ENCODE results near the gene NOTUM. TPM values are rescaled to one million over a fixed set of nuclear protein-coding genes. Genes with fewer than 3 reads are reported as not detected.

Gene NOTUM
- total and polyA plus RNA-seq, 10 of the 15 experiments (the other 5 are each of a cell fraction or from before 2014, with no cell fraction given): 0.04 to 0.13 TPM; not detected in 8

GRCh38 chr17:82001571-82002056, 40.6 kb upstream of the NOTUM start:
- Histone ChIP-seq H3K4me1 (ENCODE audit: control insufficient read depth, insufficient read depth, low read length) (no peaks in the 10 kb centered on the region), H4K20me1 (ENCODE audit: control insufficient read depth, insufficient read depth) (no peaks in the 10 kb centered on the region), H3K79me2 (ENCODE audit: control insufficient read depth, insufficient read depth, low read length) (no peaks in the 10 kb centered on the region), H3K36me3 (ENCODE audit: control insufficient read depth in 2 of 2, insufficient read depth in 2 of 2, low read length in 1 of 2) (peaks cover 0 to 3% of the 10 kb centered on the region in 2 experiments; a peak in 2 of 4 replicates), H2AFZ (ENCODE audit: control insufficient read depth, low read depth, low read length) (no peak overlapping the region), H3K9ac (ENCODE audit: control insufficient read depth, insufficient read depth, low read length) (no peak overlapping the region), H3K27me3 (replicated peaks in 1 of 2; ENCODE audit: control insufficient read depth in 2 of 2, insufficient read depth in 2 of 2, low read length in 1 of 2) (no peaks in the 10 kb centered on the region), H3K4me2 (ENCODE audit: control insufficient read depth, insufficient read depth) (no peak overlapping the region), H3K9me3 (replicated peaks; ENCODE audit: control insufficient read depth, insufficient read depth, low read length) (no peaks in the 10 kb centered on the region), H3K4me3 (no peak overlapping the region), H3K27ac (ENCODE audit: control insufficient read depth, insufficient read depth) (no peak overlapping the region)
- ChIA-PET POLR2A (no interaction called here), RAD21 (ENCODE audit: unreplicated experiment) (interaction anchor here (0.7 kb wide), 1 partner anchor 197 kb away, joined by 3 read pairs; no protein-coding TSS in a partner anchor), SMC1A (ENCODE audit: uncharacterized antibody, unreplicated experiment) (no interaction called here), CTCF (no interaction called here)
- no peak for FAIRE-seq
- TF ChIP-seq, protein P1, sequence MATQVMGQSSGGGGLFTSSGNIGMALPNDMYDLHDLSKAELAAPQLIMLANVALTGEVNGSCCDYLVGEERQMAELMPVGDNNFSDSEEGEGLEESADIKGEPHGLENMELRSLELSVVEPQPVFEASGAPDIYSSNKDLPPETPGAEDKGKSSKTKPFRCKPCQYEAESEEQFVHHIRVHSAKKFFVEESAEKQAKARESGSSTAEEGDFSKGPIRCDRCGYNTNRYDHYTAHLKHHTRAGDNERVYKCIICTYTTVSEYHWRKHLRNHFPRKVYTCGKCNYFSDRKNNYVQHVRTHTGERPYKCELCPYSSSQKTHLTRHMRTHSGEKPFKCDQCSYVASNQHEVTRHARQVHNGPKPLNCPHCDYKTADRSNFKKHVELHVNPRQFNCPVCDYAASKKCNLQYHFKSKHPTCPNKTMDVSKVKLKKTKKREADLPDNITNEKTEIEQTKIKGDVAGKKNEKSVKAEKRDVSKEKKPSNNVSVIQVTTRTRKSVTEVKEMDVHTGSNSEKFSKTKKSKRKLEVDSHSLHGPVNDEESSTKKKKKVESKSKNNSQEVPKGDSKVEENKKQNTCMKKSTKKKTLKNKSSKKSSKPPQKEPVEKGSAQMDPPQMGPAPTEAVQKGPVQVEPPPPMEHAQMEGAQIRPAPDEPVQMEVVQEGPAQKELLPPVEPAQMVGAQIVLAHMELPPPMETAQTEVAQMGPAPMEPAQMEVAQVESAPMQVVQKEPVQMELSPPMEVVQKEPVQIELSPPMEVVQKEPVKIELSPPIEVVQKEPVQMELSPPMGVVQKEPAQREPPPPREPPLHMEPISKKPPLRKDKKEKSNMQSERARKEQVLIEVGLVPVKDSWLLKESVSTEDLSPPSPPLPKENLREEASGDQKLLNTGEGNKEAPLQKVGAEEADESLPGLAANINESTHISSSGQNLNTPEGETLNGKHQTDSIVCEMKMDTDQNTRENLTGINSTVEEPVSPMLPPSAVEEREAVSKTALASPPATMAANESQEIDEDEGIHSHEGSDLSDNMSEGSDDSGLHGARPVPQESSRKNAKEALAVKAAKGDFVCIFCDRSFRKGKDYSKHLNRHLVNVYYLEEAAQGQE (IDR thresholded peaks at IDR 0.05; ENCODE audit: low read depth, low read length): no peak
- TF ChIP-seq CBX5 (IDR thresholded peaks at IDR 0.05; ENCODE audit: low read depth): no peak
- TF ChIP-seq NRF1 (conservative IDR thresholded peaks at IDR 0.05; ENCODE audit: low read depth, low read length): no peak
- no peak for TF ChIP-seq E4F1 (IDR thresholded peaks at IDR 0.05; ENCODE audit: borderline replicate concordance, partially characterized antibody)
- TF ChIP-seq NR2C1 (IDR thresholded peaks at IDR 0.05): no peak
- TF ChIP-seq, protein P2, sequence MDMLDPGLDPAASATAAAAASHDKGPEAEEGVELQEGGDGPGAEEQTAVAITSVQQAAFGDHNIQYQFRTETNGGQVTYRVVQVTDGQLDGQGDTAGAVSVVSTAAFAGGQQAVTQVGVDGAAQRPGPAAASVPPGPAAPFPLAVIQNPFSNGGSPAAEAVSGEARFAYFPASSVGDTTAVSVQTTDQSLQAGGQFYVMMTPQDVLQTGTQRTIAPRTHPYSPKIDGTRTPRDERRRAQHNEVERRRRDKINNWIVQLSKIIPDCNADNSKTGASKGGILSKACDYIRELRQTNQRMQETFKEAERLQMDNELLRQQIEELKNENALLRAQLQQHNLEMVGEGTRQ (IDR thresholded peaks at IDR 0.05; ENCODE audit: borderline replicate concordance, low read depth, low read length): no peak
- no peak for TF ChIP-seq ZNF24 (IDR thresholded peaks at IDR 0.05)
- TF ChIP-seq, protein P3, sequence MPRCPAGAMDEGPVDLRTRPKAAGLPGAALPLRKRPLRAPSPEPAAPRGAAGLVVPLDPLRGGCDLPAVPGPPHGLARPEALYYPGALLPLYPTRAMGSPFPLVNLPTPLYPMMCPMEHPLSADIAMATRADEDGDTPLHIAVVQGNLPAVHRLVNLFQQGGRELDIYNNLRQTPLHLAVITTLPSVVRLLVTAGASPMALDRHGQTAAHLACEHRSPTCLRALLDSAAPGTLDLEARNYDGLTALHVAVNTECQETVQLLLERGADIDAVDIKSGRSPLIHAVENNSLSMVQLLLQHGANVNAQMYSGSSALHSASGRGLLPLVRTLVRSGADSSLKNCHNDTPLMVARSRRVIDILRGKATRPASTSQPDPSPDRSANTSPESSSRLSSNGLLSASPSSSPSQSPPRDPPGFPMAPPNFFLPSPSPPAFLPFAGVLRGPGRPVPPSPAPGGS (IDR thresholded peaks at IDR 0.05; ENCODE audit: borderline replicate concordance, insufficient read depth, low read depth, low read length, poor library complexity, severe bottlenecking): no peak
- intact Hi-C loops (cut with micrococcal nuclease; ENCODE audit: unreplicated experiment): no loop called here
- BruUV-seq (replicated peaks): no TSS peak
- no peak for ATAC-seq
- no peak for DNase-seq (ENCODE audit: low read depth, low spot score)
- in situ Hi-C loops (cut with MboI): no loop called here
- 77% methylated on average over 17 of the region's 17 CpGs for WGBS (ENCODE audit: insufficient coverage, insufficient replicate concordance, low lambda C conversion rate, missing lambda C conversion rate)
